Measurements from ENCODE around the gene CAMK1D. TPM values are rescaled to one million over a fixed set of nuclear protein-coding genes. Genes with fewer than 3 reads are reported as not detected.

The CAMK1D gene
- total and polyA plus RNA-seq, 2 of the 8 experiments (the other 6 are each of a cell fraction or from before 2014, with no cell fraction given) = 3.5 to 10.6 TPM

- TF ChIP-seq CHD7 (IDR thresholded peaks at IDR 0.05; ENCODE audit: insufficient replicate concordance, low read length) (no peak), POLR2AphosphoS5 (IDR thresholded peaks at IDR 0.05; ENCODE audit: low read depth, low read length) (no peak), CTCF (IDR thresholded peaks at IDR 0.05; ENCODE audit: control extremely low read depth in 1 of 3, insufficient read depth in 1 of 3, low read depth in 1 of 3, low read length in 3 of 3) (no peak), SP4 (IDR thresholded peaks at IDR 0.05; ENCODE audit: low read length) (no peak), FOSL1 (IDR thresholded peaks at IDR 0.05; ENCODE audit: insufficient read depth, low read depth, low read length) (no peak), KDM4A (IDR thresholded peaks at IDR 0.05; ENCODE audit: low read depth, low read length, severe bottlenecking) (no peak), SIX5 (IDR thresholded peaks at IDR 0.05; ENCODE audit: low read depth, low read length) (no peak)
These were observed 457.1 kb downstream of the CAMK1D start (continued) for GRCh38 chr10:12806228-12807095.

All from H1 (cell line).